EH (cell line): Measurements from ENCODE around the gene ST7.
A peak's percentile ranks its signal among the peaks of the same experiment; 100 is the strongest.

Experiments used
- DNase-seq: peaks from one replicate; pipeline ENCODE4 v3.0.0-alpha.2; 2015; ENCODE audit warnings: low read depth

Gene ST7

DNA sequence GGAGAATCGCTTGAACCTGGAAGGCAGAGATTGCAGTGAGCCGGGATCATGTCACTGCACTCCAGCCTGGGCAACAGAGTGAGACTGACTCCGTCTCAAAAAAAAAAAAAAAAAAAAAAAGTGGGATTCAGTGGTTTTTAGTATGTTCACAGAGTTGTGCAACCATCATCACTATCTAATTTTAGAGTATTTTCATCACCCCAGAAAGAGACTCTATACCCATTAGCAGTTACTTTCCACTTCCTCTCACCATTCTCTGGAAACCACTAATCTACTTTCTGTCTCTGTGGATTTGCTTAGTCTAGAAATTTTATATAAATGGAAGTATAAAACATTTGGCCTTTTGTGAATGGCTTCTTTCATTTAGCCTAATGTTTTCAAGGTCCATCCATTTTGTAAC, 113.4 kb downstream of the ST7 start:
- DNase-seq, result no peak

GRCh38 chr7:117067340-117067739, 114.0 kb downstream of the ST7 start:
- DNase-seq, result no peak

- DNase-seq, result no peak
Observed at GRCh38 chr7:117068511-117069145, 115.3 kb downstream of the ST7 start.

- no peak for DNase-seq
Observed at GRCh38 chr7:117069379-117069778, 116.1 kb downstream of the ST7 start.

GRCh38 chr7:117071551-117071950, 118.2 kb downstream of the ST7 start:
- no peak for DNase-seq

- DNase-seq, result peak; percentile 21
Observed at GRCh38 chr7:117072620-117073118, 119.4 kb downstream of the ST7 start.

GRCh38 chr7:117074378-117074777, 121.1 kb downstream of the ST7 start:
- DNase-seq, result no peak

DNA sequence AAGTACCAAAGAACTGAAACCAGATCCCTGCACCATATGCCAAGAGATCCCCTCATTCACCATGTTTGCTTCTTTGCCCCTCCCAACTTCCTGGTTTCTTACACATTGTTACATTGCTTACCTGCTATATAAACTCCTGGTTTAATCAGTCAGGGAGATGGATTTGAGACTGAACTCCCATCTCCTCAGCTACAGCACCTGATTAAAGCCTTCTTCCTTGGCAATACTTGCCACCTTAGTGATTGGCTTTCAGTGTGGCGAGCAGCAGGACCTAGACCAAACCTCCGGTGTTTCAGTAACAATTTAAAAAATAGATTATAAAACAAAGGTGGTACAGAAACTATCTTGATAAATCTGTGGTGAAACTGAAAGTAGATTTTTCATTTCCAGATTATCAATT, 122.6 kb downstream of the ST7 start:
- no peak for DNase-seq

DNA sequence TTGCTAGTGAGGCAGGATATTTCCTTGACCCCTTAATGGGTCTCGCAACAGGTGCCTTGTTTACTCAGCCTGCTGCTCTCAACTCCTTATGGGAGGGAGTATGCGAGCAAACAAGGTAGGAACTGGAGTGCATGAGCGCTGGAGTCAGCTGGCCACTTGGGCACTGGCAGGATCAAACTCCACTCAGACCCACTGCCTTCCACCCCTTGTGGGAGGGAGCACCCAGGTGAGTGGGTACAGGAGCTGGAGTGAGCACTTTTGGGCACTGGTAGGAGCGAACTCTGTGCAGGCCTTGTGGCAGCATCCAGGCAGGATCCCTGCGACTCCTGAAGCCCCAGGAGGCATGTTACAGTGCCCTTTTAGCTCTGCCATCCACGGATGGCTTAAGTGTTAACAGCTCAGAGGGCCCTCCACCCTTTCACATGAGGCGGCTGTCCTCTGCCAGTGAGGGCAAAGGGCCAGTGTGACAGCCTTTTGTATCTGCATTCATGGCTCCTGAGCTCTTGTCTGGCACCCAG, 123.2 kb downstream of the ST7 start:
- no peak for DNase-seq

DNA sequence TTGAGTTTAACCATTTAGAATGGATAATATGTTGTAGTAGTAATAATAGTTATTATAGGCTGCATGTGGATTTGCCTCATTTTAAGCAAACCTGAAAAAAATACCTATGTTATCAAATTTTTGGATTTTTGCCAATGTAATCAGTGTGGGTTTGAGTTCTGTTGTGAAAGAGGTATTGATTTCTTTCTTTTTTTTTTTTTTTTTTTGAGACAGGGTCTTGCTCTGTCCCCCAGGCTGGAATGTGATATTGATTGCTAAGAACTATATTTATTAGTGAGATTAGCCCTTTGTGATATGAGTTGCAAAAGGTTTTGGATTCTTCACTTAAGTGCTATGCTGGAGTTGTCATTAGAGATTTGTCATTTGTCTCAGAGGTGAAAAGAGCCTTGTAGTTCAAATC, 124.4 kb downstream of the ST7 start:
- no peak for DNase-seq

DNA sequence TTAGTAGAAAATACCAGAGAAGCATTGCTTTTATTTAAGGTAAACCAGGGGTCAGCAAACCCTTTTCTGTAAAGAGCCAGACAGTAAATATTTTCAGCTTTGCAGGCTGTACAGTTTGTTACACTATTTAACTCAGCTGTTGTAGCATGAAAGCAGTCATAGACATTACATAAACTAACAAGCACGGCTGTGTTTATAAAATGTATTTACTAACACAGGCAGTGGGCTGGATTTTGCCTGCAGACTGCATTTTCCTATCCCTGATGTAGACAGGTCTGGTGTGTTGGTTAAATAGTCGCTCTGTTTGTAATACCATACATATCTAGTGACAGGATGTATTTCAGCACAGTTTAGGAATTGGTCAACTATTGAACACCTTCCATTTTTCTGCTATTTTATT, 129.3 kb downstream of the ST7 start:
- DNase-seq, result no peak

- no peak for DNase-seq
Observed at GRCh38 chr7:117083648-117084047, 130.3 kb downstream of the ST7 start.

GRCh38 chr7:117084286-117084685, 131.0 kb downstream of the ST7 start:
- DNase-seq, result no peak

- no peak for DNase-seq
Observed at GRCh38 chr7:117085275-117085674, 132.0 kb downstream of the ST7 start.

- DNase-seq, result peak; percentile 31
Observed at GRCh38 chr7:117085769-117086463, 132.6 kb downstream of the ST7 start.

DNA sequence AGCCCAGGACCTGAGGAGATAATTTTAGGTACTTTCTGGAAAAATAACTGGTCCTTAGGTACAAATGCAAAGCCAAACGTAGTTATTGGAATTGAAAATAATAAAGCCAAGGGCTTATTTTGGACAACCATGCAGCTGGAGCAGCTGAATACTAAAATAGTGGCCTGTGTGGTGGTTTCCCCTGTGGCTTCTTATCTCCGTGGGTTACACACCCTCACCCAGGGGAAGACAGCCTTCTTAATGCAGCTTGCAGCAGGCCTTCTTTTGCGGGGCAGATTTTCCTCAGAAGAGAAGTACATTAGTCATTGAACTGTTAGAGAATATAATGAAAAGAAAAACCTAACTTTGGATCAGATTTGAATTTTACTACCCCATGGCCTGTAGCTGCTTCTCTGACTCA, 133.5 kb downstream of the ST7 start:
- no peak for DNase-seq

GRCh38 chr7:117087639-117088396, 134.5 kb downstream of the ST7 start:
- peak; percentile 22 for DNase-seq

GRCh38 chr7:117088623-117089194, 135.4 kb downstream of the ST7 start:
- no peak for DNase-seq

- DNase-seq, result no peak
Observed at GRCh38 chr7:117090791-117091190, 137.5 kb downstream of the ST7 start.

DNA sequence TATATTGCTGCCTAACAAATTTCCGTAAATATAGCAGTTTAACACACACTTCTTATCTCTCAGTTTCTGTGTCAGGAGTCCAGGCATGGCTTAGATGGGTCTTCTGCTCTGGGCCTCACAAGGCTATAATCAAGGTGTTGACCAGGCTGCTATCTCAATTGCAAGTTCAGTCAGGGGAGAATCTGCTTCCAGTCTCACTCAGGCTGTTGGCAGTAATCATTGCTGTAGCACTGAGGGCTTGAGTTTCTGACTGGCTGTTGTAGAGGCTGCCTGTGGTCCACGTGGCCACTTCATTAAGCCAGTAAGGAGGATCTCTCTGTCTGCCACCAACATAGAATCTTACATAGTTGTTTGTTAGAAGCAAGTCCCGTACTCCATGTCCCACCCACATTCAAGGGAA, 138.4 kb downstream of the ST7 start:
- DNase-seq, result no peak

- DNase-seq, result no peak
Observed at GRCh38 chr7:117092785-117093184, 139.5 kb downstream of the ST7 start.

DNA sequence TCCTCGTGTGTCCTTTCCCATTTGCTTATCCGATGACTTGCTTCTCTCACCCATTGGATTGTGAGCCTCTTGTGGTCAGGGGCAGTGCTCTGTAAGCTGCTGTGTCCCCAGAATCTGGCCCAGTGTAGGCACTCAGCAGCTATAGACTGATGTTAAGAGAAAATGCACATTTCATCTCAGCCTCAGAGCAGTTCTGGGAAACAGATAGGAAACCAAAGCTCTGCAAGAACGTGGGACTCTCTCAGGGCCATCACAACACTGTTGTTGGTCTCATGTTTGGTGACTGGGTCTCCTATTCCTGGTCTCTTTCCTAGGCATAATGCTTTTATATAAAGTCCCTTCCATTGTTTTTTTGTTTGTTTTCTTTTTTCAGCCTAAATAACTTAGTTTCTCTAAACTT, 141.2 kb downstream of the ST7 start:
- DNase-seq, result no peak

GRCh38 chr7:117095055-117095454, 141.8 kb downstream of the ST7 start:
- no peak for DNase-seq
